Skeletal muscle tissue (tissue), 4 donors: ENCODE data around the gene KATNAL1. TPM values are rescaled to one million over a fixed set of nuclear protein-coding genes. Genes with fewer than 3 reads are reported as not detected.

Experiments used
- H3K27ac ChIP-seq: one replicate; pipeline ENCODE4 v1.7.0; 2013; ENCODE audit warnings: mild to moderate bottlenecking, low read depth, low read length, inconsistent platforms
- H3K27me3 ChIP-seq, 3 donors: one replicate each; pipeline ENCODE4 v1.7.0; 2013; ENCODE audit warnings: low read length in 3 of 3; ENCODE audit not compliant: control insufficient read depth in 3 of 3, insufficient read depth in 3 of 3
- H3K36me3 ChIP-seq, 3 donors: one replicate each; pipeline ENCODE4 v1.7.0; 2013; ENCODE audit warnings: low read length in 3 of 3; ENCODE audit not compliant: control insufficient read depth in 3 of 3, insufficient read depth in 3 of 3
- H3K4me1 ChIP-seq, 3 donors: one replicate each; pipeline ENCODE4 v1.7.0; 2013; ENCODE audit warnings: low read length in 3 of 3, mild to moderate bottlenecking in 3 of 3; ENCODE audit not compliant: control insufficient read depth in 3 of 3, insufficient read depth in 3 of 3
- H3K4me3 ChIP-seq, 3 donors: one replicate each; pipeline ENCODE4 v1.7.0; 2013; ENCODE audit warnings: low read length in 3 of 3
- H3K9ac ChIP-seq, 3 donors: one replicate each; pipeline ENCODE4 v1.7.0; 2013; ENCODE audit warnings: low read length in 3 of 3, mild to moderate bottlenecking in 3 of 3, moderate library complexity in 2 of 3, low read depth in 1 of 3
- H3K9me3 ChIP-seq, 3 donors: one replicate each; pipeline ENCODE4 v1.7.0; 2013; ENCODE audit warnings: low read length in 3 of 3; ENCODE audit not compliant: control insufficient read depth in 3 of 3
- total RNA-seq: library from RNA; depleted of rRNA; stranded (reverse); fragments of >200 nt; gene quantifications from one replicate; pipeline ENCODE4 v1.2.3, GENCODE V29; 2014
- donor health status: Osteomylitis.

The KATNAL1 gene
- total RNA-seq, 1 donor from 2014 or later: 16.2 TPM

DNA sequence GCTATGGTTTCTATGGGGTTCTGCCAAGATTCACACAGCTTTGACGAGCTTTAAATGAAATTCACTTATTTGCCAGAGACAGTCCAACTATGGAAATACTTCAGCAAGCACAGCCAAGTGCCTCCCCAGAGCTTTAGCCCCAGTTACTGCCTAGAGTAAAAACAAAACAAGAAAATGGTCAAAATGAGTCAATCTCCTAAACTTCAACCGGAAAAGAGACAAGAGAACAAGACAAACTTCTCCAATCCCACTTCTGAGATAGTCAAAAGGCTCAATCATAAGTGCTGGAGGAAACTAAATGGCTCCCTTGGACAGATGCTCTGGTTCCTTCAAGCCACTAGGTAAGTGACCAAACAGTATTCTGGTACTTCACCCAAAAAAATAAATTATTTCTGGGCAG lies 65.8 kb downstream of the KATNAL1 start:
- Histone ChIP-seq H3K27ac (no peak overlapping the region), H3K9ac (no peak overlapping the region), H3K9me3 (no peaks in the 10 kb centered on the region), H3K36me3 (no peaks in the 10 kb centered on the region), H3K4me3 (no peak overlapping the region), H3K4me1 (no peaks in the 10 kb centered on the region), H3K27me3 (no peaks in the 10 kb centered on the region)

DNA sequence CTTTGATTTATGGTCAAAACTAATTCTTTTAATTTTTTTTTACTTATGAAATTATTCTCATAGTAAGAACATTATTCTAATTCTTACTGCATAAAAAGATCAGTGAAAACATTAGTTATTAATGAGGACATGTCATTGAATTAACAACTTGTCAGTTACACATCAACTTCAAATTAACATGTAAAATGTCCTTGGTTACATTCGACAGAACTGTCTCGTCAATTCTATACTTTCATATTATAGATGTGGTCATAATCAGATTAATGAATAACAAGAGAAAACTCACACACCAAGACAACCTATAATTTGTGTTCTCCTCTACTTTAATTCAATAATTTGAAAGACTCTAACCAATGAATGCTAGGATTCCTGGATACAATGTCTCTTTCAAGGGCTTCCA lies 66.7 kb downstream of the KATNAL1 start:
- no peaks in the 10 kb centered on the region for H3K9me3 ChIP-seq
- H3K9ac ChIP-seq: no peak overlapping the region

DNA sequence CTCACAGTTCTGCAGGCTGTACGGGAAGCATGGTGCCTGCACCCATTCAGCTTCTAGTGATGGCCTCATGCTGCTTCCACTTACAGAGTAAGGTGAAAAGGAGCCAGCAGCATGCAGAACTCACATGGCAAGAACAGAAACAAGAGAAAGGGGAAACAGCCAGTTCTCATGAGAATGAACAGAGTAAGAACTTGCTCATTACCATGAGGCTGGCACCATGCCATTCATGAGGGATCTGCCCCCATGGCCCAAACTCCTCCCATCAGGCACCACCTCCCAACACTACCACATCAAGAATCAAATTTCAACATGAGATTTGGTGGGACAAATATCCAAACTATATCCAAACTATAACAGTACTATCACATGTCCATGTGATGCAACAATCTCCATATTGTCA lies 72.1 kb downstream of the KATNAL1 start:
- H3K4me3 ChIP-seq: no peak overlapping the region
- H3K9ac ChIP-seq: no peak overlapping the region
- no peak overlapping the region for H3K27ac ChIP-seq
- H3K9me3 ChIP-seq: no peaks in the 10 kb centered on the region
- no peaks in the 10 kb centered on the region for H3K27me3 ChIP-seq
- H3K36me3 ChIP-seq: peaks cover 0 to 4% (median 0%) of the 10 kb centered on the region in 3 donors
- H3K4me1 ChIP-seq: no peaks in the 10 kb centered on the region

More for the DNA sequence above, 66.7 kb downstream of the KATNAL1 start:
- no peak overlapping the region for H3K4me3 ChIP-seq
- no peaks in the 10 kb centered on the region for H3K4me1 ChIP-seq
- H3K36me3 ChIP-seq: no peaks in the 10 kb centered on the region
- no peaks in the 10 kb centered on the region for H3K27me3 ChIP-seq
- H3K27ac ChIP-seq: no peak overlapping the region

DNA sequence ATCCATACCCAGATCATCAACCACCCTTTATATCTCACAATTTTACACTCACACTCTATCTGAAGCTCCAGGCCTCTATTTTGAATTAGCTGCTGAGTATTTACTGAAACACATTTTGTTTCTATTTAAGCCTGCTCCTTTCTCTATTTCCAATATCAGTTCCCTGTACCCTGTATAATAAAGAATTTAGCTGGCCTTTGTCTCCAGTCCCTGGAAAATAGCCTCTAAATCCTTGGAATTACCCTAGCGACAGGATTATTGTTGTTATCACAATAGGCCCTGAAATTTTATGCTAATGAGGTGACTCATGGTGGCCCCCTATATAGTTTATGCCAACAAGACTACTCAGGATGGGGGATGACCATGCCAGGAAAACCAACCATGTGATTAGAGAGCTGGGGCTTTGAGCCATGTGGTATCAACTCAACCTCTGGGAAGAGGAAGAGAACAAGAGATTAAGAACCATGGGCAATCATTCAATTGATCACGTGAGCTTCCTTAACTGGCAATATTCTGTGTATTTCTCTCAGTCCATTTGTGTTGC lies 72.7 kb downstream of the KATNAL1 start:
- H3K4me3 ChIP-seq: no peak overlapping the region
- no peak overlapping the region for H3K9ac ChIP-seq
- peaks cover 0 to 4% (median 0%) of the 10 kb centered on the region in 3 donors for H3K36me3 ChIP-seq
- no peaks in the 10 kb centered on the region for H3K4me1 ChIP-seq
- no peaks in the 10 kb centered on the region for H3K27me3 ChIP-seq
- H3K9me3 ChIP-seq: no peaks in the 10 kb centered on the region
- no peak overlapping the region for H3K27ac ChIP-seq

DNA sequence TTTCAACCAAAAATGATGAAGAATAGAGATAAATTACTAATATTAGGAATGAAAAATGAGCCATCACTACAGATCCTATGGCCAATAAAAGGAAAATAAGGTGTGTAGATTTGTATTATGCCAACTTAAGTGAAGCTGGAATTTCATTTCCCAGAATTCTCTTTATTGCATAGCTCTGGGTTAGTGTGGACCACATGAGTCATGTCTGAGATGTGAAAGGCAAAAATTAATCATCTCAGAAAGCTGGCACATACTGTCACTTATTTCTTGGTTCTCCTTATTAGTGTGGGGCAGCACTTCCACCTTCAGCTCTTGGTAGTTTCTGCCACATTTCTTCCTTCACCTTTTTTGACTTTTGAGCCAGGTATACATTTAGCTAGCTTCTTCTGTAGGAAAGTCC lies 82.6 kb downstream of the KATNAL1 start:
- Histone ChIP-seq H3K4me3 (no peak overlapping the region), H3K36me3 (peaks cover 3 to 27% (median 4%) of the 10 kb centered on the region in 3 donors), H3K9me3 (peaks cover 0 to 3% (median 0%) of the 10 kb centered on the region in 3 donors), H3K4me1 (no peaks in the 10 kb centered on the region), H3K27me3 (no peaks in the 10 kb centered on the region), H3K9ac (no peak overlapping the region), H3K27ac (no peak overlapping the region)

DNA sequence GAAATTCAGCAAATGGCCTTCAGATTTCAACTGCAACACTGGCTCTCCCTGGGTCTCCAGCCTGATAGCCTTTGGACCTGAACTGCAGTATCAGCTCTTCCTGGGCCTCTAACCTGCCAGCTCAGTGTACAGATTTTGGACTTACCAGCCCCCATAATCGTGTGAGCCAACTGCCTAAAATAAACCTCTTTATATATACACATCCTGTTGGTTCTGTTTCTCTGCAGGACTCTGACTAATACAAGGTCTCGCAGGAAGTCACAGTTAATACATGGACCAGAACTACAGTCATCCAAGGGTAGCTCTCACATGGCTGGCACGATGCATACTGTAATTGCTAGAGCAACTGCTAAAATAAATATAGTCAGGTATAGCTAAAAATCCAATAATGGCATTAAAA lies 85.1 kb downstream of the KATNAL1 start:
- Histone ChIP-seq H3K9ac (no peak overlapping the region), H3K9me3 (peaks cover 0 to 3% (median 0%) of the 10 kb centered on the region in 3 donors), H3K4me1 (no peaks in the 10 kb centered on the region), H3K27ac (no peak overlapping the region), H3K36me3 (peaks cover 3 to 21% (median 4%) of the 10 kb centered on the region in 3 donors), H3K4me3 (no peak overlapping the region), H3K27me3 (no peaks in the 10 kb centered on the region)

DNA sequence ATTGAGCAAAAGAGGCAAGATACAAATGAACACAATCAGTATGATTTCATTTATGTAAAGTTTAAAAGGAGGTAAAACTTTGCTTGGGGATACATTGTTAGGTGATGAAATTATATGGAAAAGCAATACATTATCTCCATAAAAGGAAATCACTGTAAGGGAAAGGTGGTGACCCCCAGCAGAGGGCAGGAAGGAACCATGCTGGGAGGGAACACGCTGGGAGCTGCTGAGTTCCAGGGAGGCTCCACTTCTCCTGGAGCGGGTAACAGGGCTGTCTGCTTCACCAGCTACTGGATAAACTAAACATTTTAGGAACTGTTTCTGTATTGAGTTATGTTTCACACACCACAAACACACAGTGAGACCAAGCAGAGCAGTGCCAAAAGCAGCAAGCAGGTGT lies 91.2 kb downstream of the KATNAL1 start:
- no peaks in the 10 kb centered on the region for H3K4me1 ChIP-seq
- no peak overlapping the region for H3K4me3 ChIP-seq
- no peak overlapping the region for H3K27ac ChIP-seq
- H3K27me3 ChIP-seq: no peaks in the 10 kb centered on the region
- H3K9me3 ChIP-seq: no peaks in the 10 kb centered on the region
- no peak overlapping the region for H3K9ac ChIP-seq
- H3K36me3 ChIP-seq: peaks cover 0 to 4% (median 4%) of the 10 kb centered on the region in 3 donors

DNA sequence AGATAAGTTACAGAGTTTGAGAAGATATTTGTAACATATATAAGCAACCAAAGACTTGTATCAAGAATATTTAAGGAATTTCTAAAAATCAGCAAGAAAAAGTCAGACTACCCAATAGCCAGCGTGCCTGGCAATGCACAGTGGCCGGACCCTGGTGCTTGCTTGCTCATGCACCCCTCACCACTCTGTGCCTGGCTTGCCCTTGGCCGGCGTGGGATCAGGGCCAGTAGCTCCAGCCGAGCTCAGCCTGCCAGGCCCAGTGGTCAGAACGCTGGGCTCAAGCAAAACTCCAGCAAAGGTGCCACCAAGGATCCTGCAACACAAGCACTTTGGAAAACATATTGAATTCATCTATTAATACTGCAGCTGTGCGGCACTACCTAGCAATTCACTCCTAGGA lies 95.1 kb downstream of the KATNAL1 start:
- Histone ChIP-seq H3K4me3 (no peak overlapping the region), H3K9ac (no peak overlapping the region), H3K36me3 (peaks cover 3 to 4% (median 4%) of the 10 kb centered on the region in 3 donors), H3K9me3 (no peaks in the 10 kb centered on the region), H3K27me3 (no peaks in the 10 kb centered on the region), H3K27ac (no peak overlapping the region), H3K4me1 (no peaks in the 10 kb centered on the region)

DNA sequence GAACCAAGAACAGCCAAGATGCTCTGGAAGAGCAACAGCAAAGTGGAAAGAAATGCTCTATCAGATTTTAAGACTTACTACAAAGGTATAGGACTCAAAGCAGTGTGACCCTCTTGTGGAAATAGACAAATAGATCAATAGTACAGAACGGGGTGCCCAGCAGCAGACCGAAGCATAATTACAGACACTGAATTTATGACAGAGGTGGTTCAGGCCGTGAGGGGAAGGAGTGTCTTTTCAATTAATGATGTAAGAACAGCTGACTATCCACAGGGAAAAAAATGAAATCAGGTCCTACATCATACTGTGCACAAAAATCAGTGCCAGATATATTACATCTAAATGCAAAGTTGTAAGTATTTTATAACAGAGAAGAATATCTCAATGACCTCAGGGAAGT lies 95.6 kb downstream of the KATNAL1 start:
- no peak overlapping the region for H3K9ac ChIP-seq
- peaks cover 3 to 4% (median 4%) of the 10 kb centered on the region in 3 donors for H3K36me3 ChIP-seq

DNA sequence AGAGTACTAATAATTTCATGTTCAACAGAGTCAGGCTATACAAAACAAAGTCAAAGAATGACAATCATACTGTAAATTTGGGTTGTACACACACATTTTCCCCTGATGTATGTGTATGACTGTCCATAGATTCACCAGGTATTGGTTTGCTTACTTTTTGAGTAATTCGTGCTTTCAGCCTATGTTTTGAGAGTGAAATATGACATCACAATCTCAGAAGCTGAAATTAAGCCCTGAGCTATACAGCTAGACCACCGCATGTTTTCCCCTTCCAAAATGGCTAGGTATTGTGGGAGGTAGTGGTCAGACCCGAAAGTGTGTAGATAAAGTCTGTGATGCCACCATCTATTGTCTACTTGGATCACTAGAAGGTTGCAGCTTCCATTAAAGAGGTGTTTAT lies 102.8 kb downstream of the KATNAL1 start:
- Histone ChIP-seq H3K27ac (no peak overlapping the region), H3K9me3 (no peaks in the 10 kb centered on the region), H3K9ac (no peak overlapping the region), H3K4me3 (no peak overlapping the region), H3K36me3 (peaks cover 0 to 10% (median 4%) of the 10 kb centered on the region in 3 donors), H3K27me3 (no peaks in the 10 kb centered on the region), H3K4me1 (no peaks in the 10 kb centered on the region)

More for the DNA sequence above, 95.6 kb downstream of the KATNAL1 start:
- H3K4me3 ChIP-seq: no peak overlapping the region
- H3K27ac ChIP-seq: no peak overlapping the region
- H3K4me1 ChIP-seq: no peaks in the 10 kb centered on the region
- no peaks in the 10 kb centered on the region for H3K9me3 ChIP-seq
- no peaks in the 10 kb centered on the region for H3K27me3 ChIP-seq
